HepG2 (cell line): ENCODE measurements around the gene TTC6. TPM values are rescaled to one million over a fixed set of nuclear protein-coding genes. Genes with fewer than 3 reads are reported as not detected.

Experiments
- BCLAF1 ChIP-seq: fragments of 450-650 bp; IDR thresholded peaks from 2 replicates; pipeline ENCODE4 v1.6.1; 2017; ENCODE audit warnings: mild to moderate bottlenecking
- CREB3 ChIP-seq: sonication (generic); formaldehyde crosslinking; IDR thresholded peaks from 2 replicates; pipeline ENCODE4 v1.5.0; 2020; ENCODE audit warnings: missing genetic modification reagents
- ELF1 ChIP-seq: sonication (generic); formaldehyde crosslinking; IDR thresholded peaks from 2 replicates; pipeline ENCODE4 v1.4.0; 2020; ENCODE audit warnings: missing genetic modification reagents
- HDAC1 ChIP-seq: sonication (generic); formaldehyde crosslinking; IDR thresholded peaks from 2 replicates; pipeline ENCODE4 v1.5.1; 2020; ENCODE audit warnings: mild to moderate bottlenecking, missing genetic modification reagents
- HOXA3 ChIP-seq: sonication (generic); formaldehyde crosslinking; IDR thresholded peaks from 2 replicates; pipeline ENCODE4 v1.5.0; 2020; ENCODE audit warnings: missing genetic modification reagents
- KDM2A ChIP-seq: sonication (generic); formaldehyde crosslinking; IDR thresholded peaks from 2 replicates; pipeline ENCODE4 v1.4.0; 2020; ENCODE audit warnings: low read depth, missing genetic modification reagents, borderline replicate concordance
- POLR2AphosphoS2 ChIP-seq: IDR thresholded peaks from 2 replicates; pipeline ENCODE4 v1.6.1; 2011; ENCODE audit warnings: low read depth, low read length, improper control_type of control experiment
- SNAPC5 ChIP-seq: sonication (generic); formaldehyde crosslinking; IDR thresholded peaks from 2 replicates; pipeline ENCODE4 v1.8.1; 2023; ENCODE audit warnings: mild to moderate bottlenecking, missing genetic modification reagents, borderline replicate concordance
- ZBTB40 ChIP-seq, 2 experiments: fragments of 450-650 bp in 1 of 2; sonication (generic) in 1 of 2; formaldehyde crosslinking in 1 of 2; IDR thresholded peaks; 2 replicates each; pipeline versions ENCODE4 v1.6.1 to v1.8.0; 2016 to 2022; ENCODE audit warnings: antibody characterized with exemption in 1 of 2, mild to moderate bottlenecking in 1 of 2, missing genetic modification reagents in 1 of 2
- ZBTB8A ChIP-seq: sonication (generic); formaldehyde crosslinking; IDR thresholded peaks from 2 replicates; pipeline ENCODE4 v1.4.0; 2020; ENCODE audit warnings: mild to moderate bottlenecking, low read depth, missing genetic modification reagents, borderline replicate concordance
- ZFP91 ChIP-seq: sonication (generic); formaldehyde crosslinking; IDR thresholded peaks from 2 replicates; pipeline ENCODE4 v1.9.0; 2022; ENCODE audit warnings: missing genetic modification reagents, mild to moderate bottlenecking, borderline replicate concordance
- ZNF607 ChIP-seq: sonication (generic); formaldehyde crosslinking; IDR thresholded peaks from 2 replicates; pipeline ENCODE4 v1.5.1; 2020; ENCODE audit warnings: missing genetic modification reagents, mild to moderate bottlenecking, borderline replicate concordance
- polyA plus RNA-seq, 8 experiments: library from polyadenylated mRNA; depleted of rRNA in 3 of 8; stranded (reverse) in 7 of 8; unstranded in 1 of 8; fragments of >200 nt; fragmentation: Illumina TruSeq in 4 of 8; extraction: Trizol in 4 of 8; gene quantifications; 2 replicates each; pipeline versions ENCODE4 v1.2.1 to v1.2.3, GENCODE V29; 2011 to 2016; ENCODE audit warnings: low read depth in 4 of 8, missing spikeins in 1 of 8, mixed read lengths in 1 of 8; ENCODE audit not compliant: insufficient read depth in 1 of 8
- total RNA-seq, 5 experiments: library from RNA; depleted of rRNA; stranded (reverse); fragments of >200 nt; fragmentation: Illumina TruSeq; extraction: Trizol; gene quantifications; 2 replicates each; pipeline ENCODE4 v1.2.3, GENCODE V29; 2016; ENCODE audit warnings: low read depth in 1 of 5

The TTC6 gene
- total and polyA plus RNA-seq, 2 of the 13 experiments (the other 11 are each of a cell fraction or from before 2014, with no cell fraction given), result 9.3 to 27.4 TPM

GRCh38 chr14:37594971-37595808 is at the start of gene TTC6, which contains the start of gene FOXA1 (continued):
- TF ChIP-seq POLR2AphosphoS2 (no peak), HOXA3 (CRISPR knock-in tag) (peak; percentile 89), HDAC1 (no peak), ELF1 (peak; percentile 6; the same call in 1 of the 2 replicates), KDM2A (CRISPR knock-in tag) (peak; percentile 28), ZBTB8A (CRISPR knock-in tag) (no peak), ZNF607 (peak; percentile 55), BCLAF1 (no peak), ZBTB40 (IDR thresholded peaks at IDR 0.05) (no peak), ZBTB40 (CRISPR knock-in tag; IDR thresholded peaks at IDR 0.05) (no peak; the same call in 1 of the 2 replicates), ZFP91 (CRISPR knock-in tag) (no peak), SNAPC5 (CRISPR knock-in tag) (peak; percentile 66), CREB3 (CRISPR knock-in tag) (no peak; the same call in 1 of the 2 replicates)
